Measurements from ENCODE around the gene ETDB.
"Not testable (repeated sequence)": the region's sequence is repeated elsewhere in the genome, so short reads cannot be mapped to it uniquely, and the experiment has no call there.

ETDB gene

GRCh38 chrX:135120056-135120576, at the start of gene ETDB:
Gene ETDB, minus strand, starts transcription at chrX:135120526. Its CDS starts 1,265 bp downstream, at chrX:135119261.
- not testable (repeated sequence) for DNase-seq (ENCODE audit: low read depth in 2 of 3, low spot score in 1 of 3)

- not testable (repeated sequence) for DNase-seq (ENCODE audit: low read depth in 2 of 3, low spot score in 1 of 3)
Observed at GRCh38 chrX:135169534-135169933, 49.2 kb upstream of the ETDB start.

- DNase-seq (ENCODE audit: low read depth in 2 of 3, low spot score in 1 of 3), result no peak
Observed at GRCh38 chrX:135168486-135168885, 48.2 kb upstream of the ETDB start.

GRCh38 chrX:135154688-135155087, 34.4 kb upstream of the ETDB start:
- not testable (repeated sequence) for DNase-seq (ENCODE audit: low read depth in 2 of 3, low spot score in 1 of 3)

- DNase-seq (ENCODE audit: low read depth in 2 of 3, low spot score in 1 of 3), result not testable (repeated sequence)
Observed at GRCh38 chrX:135126145-135126544, 5.8 kb upstream of the ETDB start.

GRCh38 chrX:135116064-135116463, 4.3 kb downstream of the ETDB start:
- DNase-seq (ENCODE audit: low read depth in 2 of 3, low spot score in 1 of 3), result not testable (repeated sequence)

- no peak for DNase-seq (ENCODE audit: low read depth in 2 of 3, low spot score in 1 of 3)
Observed at GRCh38 chrX:135114392-135114791, 5.9 kb downstream of the ETDB start.

- DNase-seq (ENCODE audit: low read depth in 2 of 3, low spot score in 1 of 3), result no peak
Observed at GRCh38 chrX:135112743-135113142, 7.6 kb downstream of the ETDB start.

GRCh38 chrX:135112096-135112729, 8.1 kb downstream of the ETDB start:
- peak in 1 of 3 donors; percentile 34 for DNase-seq (ENCODE audit: low read depth in 2 of 3, low spot score in 1 of 3)

- DNase-seq (ENCODE audit: low read depth in 2 of 3, low spot score in 1 of 3), result no peak
Observed at GRCh38 chrX:135109554-135109953, 10.8 kb downstream of the ETDB start.

- no peak for DNase-seq (ENCODE audit: low read depth in 2 of 3, low spot score in 1 of 3)
Observed at GRCh38 chrX:135099493-135099783, 20.9 kb downstream of the ETDB start.

- DNase-seq (ENCODE audit: low read depth in 2 of 3, low spot score in 1 of 3), result not testable (repeated sequence)
Observed at GRCh38 chrX:135097196-135097744, 23.1 kb downstream of the ETDB start.

GRCh38 chrX:135095715-135096114, 24.6 kb downstream of the ETDB start:
- no peak for DNase-seq (ENCODE audit: low read depth in 2 of 3, low spot score in 1 of 3)

GRCh38 chrX:135094726-135095125, 25.6 kb downstream of the ETDB start:
- no peak for DNase-seq (ENCODE audit: low read depth in 2 of 3, low spot score in 1 of 3)

- no peak for DNase-seq (ENCODE audit: low read depth in 2 of 3, low spot score in 1 of 3)
Observed at GRCh38 chrX:135089126-135089525, 31.2 kb downstream of the ETDB start.

GRCh38 chrX:135087867-135088266, 32.5 kb downstream of the ETDB start:
- DNase-seq (ENCODE audit: low read depth in 2 of 3, low spot score in 1 of 3), result no peak

- DNase-seq (ENCODE audit: low read depth in 2 of 3, low spot score in 1 of 3), result peak in 1 of 3 donors; percentile 66
Observed at GRCh38 chrX:135086197-135086854, 34.0 kb downstream of the ETDB start.

GRCh38 chrX:135081693-135082404, 38.5 kb downstream of the ETDB start:
- DNase-seq (ENCODE audit: low read depth in 2 of 3, low spot score in 1 of 3), result no peak
